ENCODE data around the gene GRIP1. TPM values are rescaled to one million over a fixed set of nuclear protein-coding genes. Genes with fewer than 3 reads are reported as not detected.

GRIP1 gene
- total and polyA plus RNA-seq, 2 of the 4 experiments (the other 2 are of a cell fraction) = under 0.01 to 0.07 TPM

DNA sequence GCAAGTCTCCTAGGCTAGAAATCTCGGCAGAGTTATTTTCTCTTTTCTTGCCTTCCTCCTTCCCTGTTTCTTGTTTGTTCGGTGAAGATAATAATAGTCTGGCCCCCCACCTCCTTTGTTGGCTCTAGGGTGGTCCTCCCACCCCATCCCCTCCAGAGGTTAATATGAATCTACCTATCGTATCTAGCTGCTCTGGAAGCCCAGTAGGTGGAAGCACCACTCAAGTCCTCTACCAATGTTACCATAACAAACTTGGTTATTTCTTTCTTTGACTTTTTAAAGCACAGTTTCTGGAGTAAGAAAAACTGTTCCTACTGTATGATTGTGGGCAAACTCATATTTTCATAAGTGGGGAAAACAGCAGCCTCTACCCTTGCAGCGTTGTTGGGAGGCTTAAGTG lies 19.7 kb upstream of the GRIP1 start:
- Histone ChIP-seq H2AK5ac (ENCODE audit: low read depth, low read length) (no peak overlapping the region), H3K18ac (ENCODE audit: low read depth, low read length) (no peak overlapping the region), H2BK20ac (ENCODE audit: low read depth, low read length) (no peak overlapping the region), H3K9me1 (ENCODE audit: insufficient read depth, low read length) (no peaks in the 10 kb centered on the region), H3K56ac (ENCODE audit: extremely low read depth, insufficient read depth, low read length) (no peak overlapping the region), H3K9ac (ENCODE audit: low read depth, low read length) (no peak overlapping the region), H3K27ac (ENCODE audit: insufficient read depth, low read length) (no peak overlapping the region), H3K36me3 (ENCODE audit: control insufficient read depth, insufficient read depth, low read length) (no peaks in the 10 kb centered on the region), H4K91ac (ENCODE audit: insufficient read depth, low read depth, low read length) (no peak overlapping the region), H2AFZ (replicated peaks; ENCODE audit: low read length, poor library complexity) (no peak overlapping the region), H3K4me1 (ENCODE audit: control insufficient read depth, insufficient read depth, low read length) (no peaks in the 10 kb centered on the region), H3K9me3 (ENCODE audit: control insufficient read depth, insufficient read depth, low read length) (no peaks in the 10 kb centered on the region), H2AK9ac (replicated peaks; ENCODE audit: low read depth, low read length, poor library complexity) (no peak overlapping the region), H2BK15ac (ENCODE audit: low read depth, low read length) (no peak overlapping the region), H3K4ac (ENCODE audit: low read depth, low read length) (no peak overlapping the region), H2BK120ac (ENCODE audit: low read depth, low read length) (no peak overlapping the region), H3K27me3 (ENCODE audit: control insufficient read depth, insufficient read depth, low read length) (peaks cover 2% of the 10 kb centered on the region; the same call in 1 of the 2 replicates), H3K23ac (ENCODE audit: low read depth, low read length) (no peak overlapping the region), H4K5ac (ENCODE audit: low read depth, low read length) (no peak overlapping the region), H2BK5ac (ENCODE audit: low read depth, low read length, poor library complexity, severe bottlenecking) (no peak overlapping the region), H4K8ac (ENCODE audit: low read depth in 2 of 2, low read length in 2 of 2) (no peak overlapping the region), H4K20me1 (ENCODE audit: insufficient read depth, low read length) (no peaks in the 10 kb centered on the region), H3K79me1 (ENCODE audit: low read depth in 1 of 2, low read length in 2 of 2) (no peaks in the 10 kb centered on the region), H3K4me3 (ENCODE audit: insufficient read depth, low read depth, low read length) (no peak overlapping the region), H3K14ac (replicated peaks; ENCODE audit: low read depth, low read length) (no peak overlapping the region), H3K4me2 (ENCODE audit: low read depth, low read length) (no peak overlapping the region)
- dilution Hi-C loops (cut with HindIII; ENCODE audit: low sequenced_read_pairs, unreplicated experiment) = no loop called here
- ATAC-seq (ENCODE audit: low read depth) (no peak), DNase-seq (no peak)
- TF ChIP-seq RAD21 (IDR thresholded peaks at IDR 0.05; ENCODE audit: low read length) = no peak
- TF ChIP-seq, protein P1, sequence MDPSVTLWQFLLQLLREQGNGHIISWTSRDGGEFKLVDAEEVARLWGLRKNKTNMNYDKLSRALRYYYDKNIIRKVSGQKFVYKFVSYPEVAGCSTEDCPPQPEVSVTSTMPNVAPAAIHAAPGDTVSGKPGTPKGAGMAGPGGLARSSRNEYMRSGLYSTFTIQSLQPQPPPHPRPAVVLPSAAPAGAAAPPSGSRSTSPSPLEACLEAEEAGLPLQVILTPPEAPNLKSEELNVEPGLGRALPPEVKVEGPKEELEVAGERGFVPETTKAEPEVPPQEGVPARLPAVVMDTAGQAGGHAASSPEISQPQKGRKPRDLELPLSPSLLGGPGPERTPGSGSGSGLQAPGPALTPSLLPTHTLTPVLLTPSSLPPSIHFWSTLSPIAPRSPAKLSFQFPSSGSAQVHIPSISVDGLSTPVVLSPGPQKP (IDR thresholded peaks at IDR 0.05; ENCODE audit: borderline replicate concordance, low read depth, low read length) = no peak
- no peak for TF ChIP-seq CHD1 (IDR thresholded peaks at IDR 0.05; ENCODE audit: low read depth, low read length)
- no peak for TF ChIP-seq RFX5 (IDR thresholded peaks at IDR 0.05; ENCODE audit: low read depth, low read length)
- TF ChIP-seq, protein P2, sequence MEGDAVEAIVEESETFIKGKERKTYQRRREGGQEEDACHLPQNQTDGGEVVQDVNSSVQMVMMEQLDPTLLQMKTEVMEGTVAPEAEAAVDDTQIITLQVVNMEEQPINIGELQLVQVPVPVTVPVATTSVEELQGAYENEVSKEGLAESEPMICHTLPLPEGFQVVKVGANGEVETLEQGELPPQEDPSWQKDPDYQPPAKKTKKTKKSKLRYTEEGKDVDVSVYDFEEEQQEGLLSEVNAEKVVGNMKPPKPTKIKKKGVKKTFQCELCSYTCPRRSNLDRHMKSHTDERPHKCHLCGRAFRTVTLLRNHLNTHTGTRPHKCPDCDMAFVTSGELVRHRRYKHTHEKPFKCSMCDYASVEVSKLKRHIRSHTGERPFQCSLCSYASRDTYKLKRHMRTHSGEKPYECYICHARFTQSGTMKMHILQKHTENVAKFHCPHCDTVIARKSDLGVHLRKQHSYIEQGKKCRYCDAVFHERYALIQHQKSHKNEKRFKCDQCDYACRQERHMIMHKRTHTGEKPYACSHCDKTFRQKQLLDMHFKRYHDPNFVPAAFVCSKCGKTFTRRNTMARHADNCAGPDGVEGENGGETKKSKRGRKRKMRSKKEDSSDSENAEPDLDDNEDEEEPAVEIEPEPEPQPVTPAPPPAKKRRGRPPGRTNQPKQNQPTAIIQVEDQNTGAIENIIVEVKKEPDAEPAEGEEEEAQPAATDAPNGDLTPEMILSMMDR (conservative IDR thresholded peaks at IDR 0.05; ENCODE audit: low read depth, low read length) = no peak
- TF ChIP-seq CEBPB (IDR thresholded peaks at IDR 0.05; ENCODE audit: low read depth, low read length) = no peak
- no peak for TF ChIP-seq FOS (IDR thresholded peaks at IDR 0.05; ENCODE audit: low read depth, low read length)
- TF ChIP-seq, protein P3, sequence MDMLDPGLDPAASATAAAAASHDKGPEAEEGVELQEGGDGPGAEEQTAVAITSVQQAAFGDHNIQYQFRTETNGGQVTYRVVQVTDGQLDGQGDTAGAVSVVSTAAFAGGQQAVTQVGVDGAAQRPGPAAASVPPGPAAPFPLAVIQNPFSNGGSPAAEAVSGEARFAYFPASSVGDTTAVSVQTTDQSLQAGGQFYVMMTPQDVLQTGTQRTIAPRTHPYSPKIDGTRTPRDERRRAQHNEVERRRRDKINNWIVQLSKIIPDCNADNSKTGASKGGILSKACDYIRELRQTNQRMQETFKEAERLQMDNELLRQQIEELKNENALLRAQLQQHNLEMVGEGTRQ (IDR thresholded peaks at IDR 0.05; ENCODE audit: low read depth, low read length) = no peak
- no peak for TF ChIP-seq RCOR1 (IDR thresholded peaks at IDR 0.05; ENCODE audit: insufficient replicate concordance, low read length)
- no peak for TF ChIP-seq SMC3 (IDR thresholded peaks at IDR 0.05; ENCODE audit: low read depth, low read length)
- no peak for TF ChIP-seq NFE2L2 (IDR thresholded peaks at IDR 0.05; ENCODE audit: low read depth, low read length)
- TF ChIP-seq POLR2A (IDR thresholded peaks at IDR 0.05; ENCODE audit: low read depth, low read length) = no peak
- TF ChIP-seq MAZ (IDR thresholded peaks at IDR 0.05; ENCODE audit: borderline replicate concordance, low read depth, low read length) = no peak
- no peak for TF ChIP-seq MAFK (IDR thresholded peaks at IDR 0.05; ENCODE audit: low read depth, low read length)
- no peak for TF ChIP-seq MXI1 (IDR thresholded peaks at IDR 0.05; ENCODE audit: borderline replicate concordance, low read depth, low read length)
- TF ChIP-seq BHLHE40 (IDR thresholded peaks at IDR 0.05; ENCODE audit: low read depth, low read length) = no peak
- ChIA-PET POLR2A (ENCODE audit: unreplicated experiment) (no interaction called here), CTCF (no interaction called here)
- in situ Hi-C loops (cut with MboI; ENCODE audit: low sequenced_read_pairs) = no loop called here
- intact Hi-C loops (cut with micrococcal nuclease) = loop anchor here (10.0 kb wide), 1 partner anchor 274 kb away; no protein-coding TSS in a partner anchor
- BruUV-seq (replicated peaks) = no TSS peak
- 33% methylated on average over 1 of the region's 4 CpGs; no CpG with 5 or more reads in 1 of the 2 experiments for WGBS, 2 experiments (ENCODE audit: extremely low coverage in 2 of 2, insufficient read length in 1 of 2)
